HCT116 (cell line): ENCODE data around the gene TNNT2. TPM values are rescaled to one million over a fixed set of nuclear protein-coding genes. Genes with fewer than 3 reads are reported as not detected.

Experiments used
- ATAC-seq: fragments of 200-7000 bp; cut with Tn5 transposase; 2 replicates; pipeline ENCODE4 v1.9.1; 2020; ENCODE audit warnings: mild to moderate bottlenecking, moderate library complexity
- BruUV-seq: library from RNA; stranded (reverse); fragments of 400-500 nt; replicated peaks from 2 replicates; lab custom pipeline; 2021; lab: Mats Ljungman, UMichigan
- CTCF ChIA-PET: fragments of 300-600 bp; sonication (Branson Sonifier 250); formaldehyde crosslinking; loops from one replicate; lab custom pipeline; 2021; ENCODE audit warnings: antibody characterized with exemption; lab: Charles Lee
- POLR2A ChIA-PET: fragments of 300-600, 350-600 bp; sonication (Branson Sonifier 250); formaldehyde crosslinking; loops from one replicate; lab custom pipeline; 2021; ENCODE audit warnings: antibody characterized with exemption; lab: Charles Lee
- RAD21 ChIA-PET, 2 experiments: fragments of 300-600 bp; sonication (Branson Sonifier 250); formaldehyde crosslinking; loops; one replicate each; lab custom pipeline; 2023; ENCODE audit warnings: low total read pairs in 2 of 2; ENCODE audit not compliant: uncharacterized antibody in 2 of 2, unreplicated experiment in 2 of 2, low non-redundant PET in 1 of 2; lab: Charles Lee
- DNase-seq: peaks from one replicate; pipeline ENCODE4 v3.0.0-alpha.2; 2010; ENCODE audit warnings: low read depth, low spot score
- H2AFZ ChIP-seq: fragments of 200-600 bp; shearing (Covaris generic), sonication (generic); 2 replicates; pipeline ENCODE4 v1.6.1; 2017; ENCODE audit warnings: low read depth, mixed run types, mixed read lengths, antibody characterized with exemption, low read length; ENCODE audit not compliant: poor library complexity, severe bottlenecking
- H3K27ac ChIP-seq: 2 replicates; pipeline ENCODE4 v1.5.1; 2012; ENCODE audit warnings: low read depth, low read length
- H3K27me3 ChIP-seq: fragments of 200-600 bp; sonication (generic); 2 replicates; pipeline ENCODE4 v1.6.1; 2016; ENCODE audit warnings: mixed run types, low read length, mixed read lengths; ENCODE audit not compliant: insufficient read depth
- H3K36me3 ChIP-seq, 2 experiments: fragments of 200-500 bp in 1 of 2; fragments of 200-600 bp in 1 of 2; sonication (Bioruptor generic) in 1 of 2; sonication (generic) in 1 of 2; 2 replicates each; pipeline versions ENCODE4 v1.5.1 to v1.6.1; 2014 to 2016; ENCODE audit warnings: low read length in 2 of 2, inconsistent platforms in 1 of 2, mixed read lengths in 1 of 2, mixed run types in 1 of 2; ENCODE audit not compliant: insufficient read depth in 2 of 2, control insufficient read depth in 1 of 2
- H3K4me1 ChIP-seq, 2 experiments: fragments of 200-600 bp in 1 of 2; sonication (generic) in 1 of 2; 2 replicates each; pipeline versions ENCODE4 v1.5.1 to v1.6.1; 2012 to 2017; ENCODE audit warnings: low read length in 2 of 2, inconsistent platforms in 1 of 2, mild to moderate bottlenecking in 1 of 2, mixed read lengths in 1 of 2, mixed run types in 1 of 2, moderate library complexity in 1 of 2; ENCODE audit not compliant: insufficient read depth in 2 of 2, control insufficient read depth in 1 of 2
- H3K4me2 ChIP-seq: fragments of 200-600 bp; sonication (generic); 2 replicates; pipeline ENCODE4 v1.6.1; 2017; ENCODE audit warnings: mixed run types, low read length, mixed read lengths
- H3K4me3 ChIP-seq, 2 experiments: fragments of 200-600 bp in 1 of 2; sonication (generic) in 1 of 2; replicated peaks in 1 of 2; 2 replicates each; pipeline ENCODE4 v1.5.1; 2011 to 2016; ENCODE audit warnings: low read length in 2 of 2, control low read depth in 1 of 2, low read depth in 1 of 2, mild to moderate bottlenecking in 1 of 2, mixed read lengths in 1 of 2, mixed run types in 1 of 2
- H3K79me2 ChIP-seq: fragments of 200-600 bp; sonication (generic); 2 replicates; pipeline ENCODE4 v1.6.1; 2017; ENCODE audit warnings: mild to moderate bottlenecking, mixed run types, low read length, moderate library complexity, mixed read lengths; ENCODE audit not compliant: insufficient read depth
- H3K9ac ChIP-seq: fragments of 200-600 bp; sonication (generic); 2 replicates; pipeline ENCODE4 v1.6.1; 2016; ENCODE audit warnings: low read length, mixed read lengths
- H3K9me2 ChIP-seq: fragments of 200-600 bp; sonication (generic), shearing (Covaris generic); 2 replicates; pipeline ENCODE4 v1.6.1; 2017; ENCODE audit warnings: mixed run types, mild to moderate bottlenecking, moderate library complexity; ENCODE audit not compliant: insufficient read depth
- H3K9me3 ChIP-seq, 2 experiments: fragments of 200-500 bp in 1 of 2; fragments of 200-600 bp in 1 of 2; sonication (Bioruptor generic) in 1 of 2; sonication (generic) in 1 of 2; 2 replicates each; pipeline ENCODE4 v1.6.1; 2014 to 2017; ENCODE audit warnings: low read length in 2 of 2, mixed read lengths in 2 of 2, inconsistent platforms in 1 of 2, low read depth in 1 of 2, mild to moderate bottlenecking in 1 of 2, mixed run types in 1 of 2, moderate library complexity in 1 of 2; ENCODE audit not compliant: control insufficient read depth in 1 of 2, insufficient read depth in 1 of 2
- H4K20me1 ChIP-seq: fragments of 200-600 bp; sonication (generic), shearing (Covaris generic); 2 replicates; pipeline ENCODE4 v1.6.1; 2017; ENCODE audit warnings: mixed run types, mild to moderate bottlenecking, moderate library complexity; ENCODE audit not compliant: insufficient read depth
- CEBPB ChIP-seq: IDR thresholded peaks from 2 replicates; pipeline ENCODE4 v1.6.1; 2012; ENCODE audit warnings: low read depth
- CTCF ChIP-seq, 3 experiments: fragments of 200-600 bp in 1 of 3; sonication (generic) in 1 of 3; IDR thresholded peaks in 2 of 3; conservative IDR thresholded peaks in 1 of 3; 2 replicates each; pipeline ENCODE4 v1.5.1; 2012 to 2017; ENCODE audit warnings: low read depth in 2 of 3, low read length in 2 of 3, antibody characterized with exemption in 1 of 3, borderline replicate concordance in 1 of 3, control low read depth in 1 of 3, mild to moderate bottlenecking in 1 of 3, mixed read lengths in 1 of 3, mixed run types in 1 of 3, moderate library complexity in 1 of 3; ENCODE audit not compliant: insufficient read depth in 1 of 3
- EGR1 ChIP-seq: IDR thresholded peaks from 2 replicates; pipeline ENCODE4 v1.6.1; 2012; ENCODE audit warnings: low read depth
- EZH2 ChIP-seq: fragments of 200-600 bp; sonication (generic); IDR thresholded peaks from 2 replicates; pipeline ENCODE4 v1.6.1; 2017; ENCODE audit warnings: antibody characterized with exemption, mixed run types
- EZH2phosphoT487 ChIP-seq: fragments of 200-600 bp; IDR thresholded peaks from 2 replicates; pipeline ENCODE4 v1.6.1; 2018; ENCODE audit warnings: antibody characterized with exemption, borderline replicate concordance
- JUND ChIP-seq: IDR thresholded peaks from 2 replicates; pipeline ENCODE4 v1.6.1; 2012
- MAX ChIP-seq: IDR thresholded peaks from 2 replicates; pipeline ENCODE4 v1.6.1; 2012
- POLR2A ChIP-seq: IDR thresholded peaks from 2 replicates; pipeline ENCODE4 v1.7.0; 2011; ENCODE audit warnings: borderline replicate concordance; ENCODE audit not compliant: insufficient read depth, insufficient read length; ENCODE audit errors: extremely low read depth
- POLR2AphosphoS5 ChIP-seq: IDR thresholded peaks from 2 replicates; pipeline ENCODE4 v1.6.1; 2011; ENCODE audit warnings: mild to moderate bottlenecking, low read depth, low read length, moderate library complexity
- RAD21 ChIP-seq: IDR thresholded peaks from 2 replicates; pipeline ENCODE4 v1.6.1; 2012; ENCODE audit warnings: low read depth, mild to moderate bottlenecking
- SP1 ChIP-seq: IDR thresholded peaks from 2 replicates; pipeline ENCODE4 v1.6.1; 2012; ENCODE audit warnings: low read depth
- SRF ChIP-seq: IDR thresholded peaks from 2 replicates; pipeline ENCODE4 v1.6.1; 2012; ENCODE audit warnings: low read depth
- TCF7L2 ChIP-seq: IDR thresholded peaks from 2 replicates; pipeline ENCODE4 v1.7.0; 2011; ENCODE audit warnings: borderline replicate concordance, inconsistent platforms; ENCODE audit not compliant: insufficient read depth, insufficient read length; ENCODE audit errors: extremely low read depth
- ZBTB33 ChIP-seq: IDR thresholded peaks from 2 replicates; pipeline ENCODE4 v1.6.1; 2011; ENCODE audit warnings: mild to moderate bottlenecking, low read length, moderate library complexity; ENCODE audit not compliant: insufficient replicate concordance; ENCODE audit errors: extremely low read depth
- ZFX ChIP-seq: fragments of 450-650 bp; IDR thresholded peaks from 2 replicates; pipeline ENCODE4 v1.6.1; 2017
- intact Hi-C: fragments of 100-400 bp; cut with micrococcal nuclease; formaldehyde crosslinking; loops from 2 replicates; pipeline ENCODE4 v1.10.0; 2022
- total RNA-seq: library from RNA; stranded (reverse); gene quantifications from one replicate; pipeline ENCODE4 v1.2.1, GENCODE V29; 2021; ENCODE audit not compliant: unreplicated experiment
- TF ChIP-seq, protein P1 (sequence below): IDR thresholded peaks from 2 replicates; pipeline ENCODE4 v1.6.1; 2012

TNNT2 gene
- total RNA-seq, 1 experiment from 2014 or later = 2.0 TPM

- no peaks in the 10 kb centered on the region for H3K9me3 ChIP-seq
- H3K79me2 ChIP-seq = no peaks in the 10 kb centered on the region
- no peak overlapping the region for H3K27ac ChIP-seq
- intact Hi-C loops = no loop called here
- POLR2A ChIA-PET = no interaction called here
- no peak overlapping the region for H3K4me3 ChIP-seq
- no TSS peak for BruUV-seq
- DNase-seq (no peak), ATAC-seq (no peak)
- no peak overlapping the region for H2AFZ ChIP-seq
- H3K9me2 ChIP-seq = no peaks in the 10 kb centered on the region
- RAD21 ChIA-PET = no interaction called here
- peaks cover 12% of the 10 kb centered on the region; the same call in 1 of the 2 replicates for H3K27me3 ChIP-seq
- H3K36me3 ChIP-seq = no peaks in the 10 kb centered on the region
- TF ChIP-seq EGR1 = no peak
- H3K4me2 ChIP-seq = no peak overlapping the region
- H3K4me1 ChIP-seq = peaks cover 2 to 15% of the 10 kb centered on the region in 2 experiments; a peak in 3 of 4 replicates
- CTCF ChIA-PET = interaction anchor here (1.3 to 3.4 kb wide), 3 partner anchors 8 to 18 kb away, joined by 3 to 17 read pairs (median 4); no protein-coding TSS in a partner anchor
- no peak overlapping the region for H3K9ac ChIP-seq
- H4K20me1 ChIP-seq = no peaks in the 10 kb centered on the region
Observed at GRCh38 chr1:201350361-201350725, 27.1 kb downstream of the TNNT2 start.

DNA sequence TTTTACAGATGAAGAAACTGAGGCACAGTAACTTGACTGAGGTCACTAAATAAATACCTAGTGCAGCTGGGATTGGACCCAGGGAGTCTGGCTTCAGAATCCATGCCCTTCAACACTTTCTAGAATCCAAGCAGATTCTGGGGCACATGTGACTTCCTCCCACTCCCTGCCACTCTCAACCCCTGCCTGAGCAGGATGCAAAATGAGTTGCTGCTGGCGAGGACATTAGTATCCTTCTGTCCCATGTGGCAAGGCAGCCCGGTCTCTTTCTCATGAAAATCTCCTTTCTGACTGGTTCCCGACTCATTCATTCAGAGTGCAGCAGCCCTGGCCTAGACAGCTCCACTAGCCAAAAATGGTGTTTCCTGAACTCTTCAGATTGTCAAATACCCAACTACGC, 28.4 kb downstream of the TNNT2 start:
- ChIA-PET POLR2A (no interaction called here), CTCF (interaction anchor here (1.0 to 3.8 kb wide), 12 partner anchors 9 to 126 kb away, joined by 3 to 31 read pairs (median 6); no protein-coding TSS in a partner anchor)
- TF ChIP-seq CEBPB (no peak), TCF7L2 (no peak), RAD21 (no peak), EZH2phosphoT487 (no peak), POLR2A (no peak), SRF (no peak), ZFX (no peak), SP1 (no peak), CTCF (IDR thresholded peaks at IDR 0.05 in 2 of 3, conservative IDR thresholded peaks at IDR 0.05 in 1 of 3; ENCODE audit: borderline replicate concordance in 1 of 3, insufficient read depth in 1 of 3, low read depth in 2 of 3, low read length in 2 of 3) (no peak), MAX (no peak), POLR2AphosphoS5 (no peak), EZH2 (no peak), ZBTB33 (no peak), JUND (no peak)
- TF ChIP-seq, protein P1, sequence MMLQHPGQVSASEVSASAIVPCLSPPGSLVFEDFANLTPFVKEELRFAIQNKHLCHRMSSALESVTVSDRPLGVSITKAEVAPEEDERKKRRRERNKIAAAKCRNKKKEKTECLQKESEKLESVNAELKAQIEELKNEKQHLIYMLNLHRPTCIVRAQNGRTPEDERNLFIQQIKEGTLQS = no peak

More for the DNA sequence above, 28.4 kb downstream of the TNNT2 start:
- H3K27me3 ChIP-seq = peaks cover 12% of the 10 kb centered on the region; the same call in 1 of the 2 replicates
- intact Hi-C loops = no loop called here
- H3K27ac ChIP-seq = no peak overlapping the region
- RAD21 ChIA-PET = interaction anchor here in 1 of 2 experiments (1.0 kb wide), 1 partner anchor 95 kb away, joined by 3 read pairs; no protein-coding TSS in a partner anchor
- H3K9me3 ChIP-seq = no peaks in the 10 kb centered on the region
- DNase-seq (no peak), ATAC-seq (no peak)
- H4K20me1 ChIP-seq = no peaks in the 10 kb centered on the region
- H3K4me3 ChIP-seq = no peak overlapping the region
- no peak overlapping the region for H3K9ac ChIP-seq
- H2AFZ ChIP-seq = no peak overlapping the region
- no peaks in the 10 kb centered on the region for H3K9me2 ChIP-seq
- no peaks in the 10 kb centered on the region for H3K79me2 ChIP-seq
- H3K36me3 ChIP-seq = no peaks in the 10 kb centered on the region
- BruUV-seq = no TSS peak
- H3K4me2 ChIP-seq = no peak overlapping the region
- H3K4me1 ChIP-seq = peaks cover 2 to 15% of the 10 kb centered on the region in 2 experiments; a peak in 3 of 4 replicates
